ENCODE measurements around the gene COG8.

COG8 gene

GRCh38 chr16:69378036-69378435, 38.7 kb upstream of the COG8 start:
- TF ChIP-seq CTCF (IDR thresholded peaks at IDR 0.05; ENCODE audit: insufficient read depth, low read depth, low read length, missing control alignments), result no peak
- DNase-seq (ENCODE audit: low read depth), result no peak
- no peak overlapping the region for H3K4me3 ChIP-seq (ENCODE audit: low read depth, low read length)

GRCh38 chr16:69376393-69377059, 37.2 kb upstream of the COG8 start:
- TF ChIP-seq CTCF (IDR thresholded peaks at IDR 0.05; ENCODE audit: insufficient read depth, low read depth, low read length, missing control alignments), result no peak
- DNase-seq (ENCODE audit: low read depth), result no peak
- no peak overlapping the region for H3K4me3 ChIP-seq (ENCODE audit: low read depth, low read length)

- DNase-seq (ENCODE audit: low read depth), result no peak
- no peak for TF ChIP-seq CTCF (IDR thresholded peaks at IDR 0.05; ENCODE audit: insufficient read depth, low read depth, low read length, missing control alignments)
- no peak overlapping the region for H3K4me3 ChIP-seq (ENCODE audit: low read depth, low read length)
Observed at GRCh38 chr16:69373019-69373418, 33.7 kb upstream of the COG8 start.

GRCh38 chr16:69371564-69371963, 32.2 kb upstream of the COG8 start:
- DNase-seq (ENCODE audit: low read depth), result peak; percentile 26
- no peak overlapping the region for H3K4me3 ChIP-seq (ENCODE audit: low read depth, low read length)
- TF ChIP-seq CTCF (IDR thresholded peaks at IDR 0.05; ENCODE audit: insufficient read depth, low read depth, low read length, missing control alignments), result no peak

GRCh38 chr16:69368866-69369265, 29.5 kb upstream of the COG8 start:
- no peak for DNase-seq (ENCODE audit: low read depth)

GRCh38 chr16:69367980-69368379, 28.6 kb upstream of the COG8 start:
- no peak for TF ChIP-seq CTCF (IDR thresholded peaks at IDR 0.05; ENCODE audit: insufficient read depth, low read depth, low read length, missing control alignments)
- H3K4me3 ChIP-seq (ENCODE audit: low read depth, low read length), result no peak overlapping the region
- DNase-seq (ENCODE audit: low read depth), result no peak

More at GRCh38 chr16:69368866-69369265, 29.5 kb upstream of the COG8 start:
- no peak overlapping the region for H3K4me3 ChIP-seq (ENCODE audit: low read depth, low read length)
- TF ChIP-seq CTCF (IDR thresholded peaks at IDR 0.05; ENCODE audit: insufficient read depth, low read depth, low read length, missing control alignments), result no peak

GRCh38 chr16:69366431-69366830, 27.1 kb upstream of the COG8 start:
- H3K4me3 ChIP-seq (ENCODE audit: low read depth, low read length), result no peak overlapping the region
- no peak for TF ChIP-seq CTCF (IDR thresholded peaks at IDR 0.05; ENCODE audit: insufficient read depth, low read depth, low read length, missing control alignments)
- DNase-seq (ENCODE audit: low read depth), result no peak
